ENCODE data around the gene TGM5.

GRCh38 chr15:43258781-43259180, 7.9 kb downstream of the TGM5 start:
- TF ChIP-seq CTCF (IDR thresholded peaks at IDR 0.05; ENCODE audit: poor library complexity) (no peak), EZH2 (IDR thresholded peaks at IDR 0.05; ENCODE audit: borderline replicate concordance) (no peak), EZH2phosphoT487 (IDR thresholded peaks at IDR 0.05; ENCODE audit: low read depth, severe bottlenecking, unreplicated experiment) (no peak)

Measured in hepatocyte (in vitro differentiated cells).